C4-2B (cell line): ENCODE results near the gene TEX29.

Source experiments
- ZFX ChIP-seq: fragments of 450-650 bp; IDR thresholded peaks from 2 replicates; pipeline ENCODE4 v1.6.1; 2017
- TF ChIP-seq, protein P1 (sequence below): fragments of 450-650 bp; conservative IDR thresholded peaks from 2 replicates; pipeline ENCODE4 v1.5.1; 2017; ENCODE audit warnings: mild to moderate bottlenecking

DNA sequence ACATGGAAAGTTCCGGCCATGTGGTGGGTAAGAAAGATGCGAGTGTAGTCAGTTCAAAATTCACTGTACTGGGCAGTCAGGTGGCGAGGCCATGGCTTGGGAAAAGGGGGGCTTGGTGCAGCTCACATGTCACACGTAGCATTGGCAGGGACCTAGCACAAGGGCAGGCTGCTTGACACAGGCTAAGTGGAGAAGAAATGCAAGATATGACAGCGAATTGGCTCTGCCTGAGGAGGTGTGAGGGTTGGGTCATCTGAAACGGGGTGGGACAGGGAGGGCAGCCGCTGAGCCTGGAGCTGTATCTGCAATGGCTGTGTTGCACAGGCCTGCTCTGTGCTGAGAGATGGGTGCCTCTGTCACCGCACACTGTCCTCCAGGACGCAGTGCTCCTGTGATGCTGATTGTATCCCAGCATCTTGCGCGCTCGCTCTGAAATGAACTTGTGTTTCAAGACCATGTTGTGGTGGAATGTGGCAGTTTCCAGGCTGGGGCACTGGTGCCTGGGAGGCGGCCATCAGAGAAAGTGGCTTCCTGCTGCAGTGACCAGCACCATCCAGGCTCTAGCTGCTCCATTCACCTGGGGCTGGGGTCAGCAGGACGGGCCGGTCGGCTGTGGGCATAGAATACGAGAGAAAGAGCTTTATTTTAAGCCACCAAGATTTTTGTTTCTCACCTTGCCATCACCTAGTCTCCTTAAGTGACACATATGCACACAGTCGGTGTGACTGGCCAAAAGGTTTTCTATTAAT, 70.3 kb downstream of the TEX29 start:
- TF ChIP-seq, protein P1, sequence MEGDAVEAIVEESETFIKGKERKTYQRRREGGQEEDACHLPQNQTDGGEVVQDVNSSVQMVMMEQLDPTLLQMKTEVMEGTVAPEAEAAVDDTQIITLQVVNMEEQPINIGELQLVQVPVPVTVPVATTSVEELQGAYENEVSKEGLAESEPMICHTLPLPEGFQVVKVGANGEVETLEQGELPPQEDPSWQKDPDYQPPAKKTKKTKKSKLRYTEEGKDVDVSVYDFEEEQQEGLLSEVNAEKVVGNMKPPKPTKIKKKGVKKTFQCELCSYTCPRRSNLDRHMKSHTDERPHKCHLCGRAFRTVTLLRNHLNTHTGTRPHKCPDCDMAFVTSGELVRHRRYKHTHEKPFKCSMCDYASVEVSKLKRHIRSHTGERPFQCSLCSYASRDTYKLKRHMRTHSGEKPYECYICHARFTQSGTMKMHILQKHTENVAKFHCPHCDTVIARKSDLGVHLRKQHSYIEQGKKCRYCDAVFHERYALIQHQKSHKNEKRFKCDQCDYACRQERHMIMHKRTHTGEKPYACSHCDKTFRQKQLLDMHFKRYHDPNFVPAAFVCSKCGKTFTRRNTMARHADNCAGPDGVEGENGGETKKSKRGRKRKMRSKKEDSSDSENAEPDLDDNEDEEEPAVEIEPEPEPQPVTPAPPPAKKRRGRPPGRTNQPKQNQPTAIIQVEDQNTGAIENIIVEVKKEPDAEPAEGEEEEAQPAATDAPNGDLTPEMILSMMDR: no peak
- no peak for TF ChIP-seq ZFX
